GM04503 (cell line): ENCODE measurements around the gene NXPE1.
"Not testable (repeated sequence)": the region's sequence is repeated elsewhere in the genome, so short reads cannot be mapped to it uniquely, and the experiment has no call there.

Source experiments
- DNase-seq: peaks from one replicate; pipeline ENCODE4 v3.0.0-alpha.2; 2012; ENCODE audit warnings: low read depth

The NXPE1 gene

GRCh38 chr11:114559425-114560310, at the start of gene NXPE1:
Gene NXPE1, minus strand, starts transcription at chr11:114559881. Its CDS starts 8,680 bp downstream, at chr11:114551201.
- no peak for DNase-seq

GRCh38 chr11:114609429-114609828, 49.7 kb upstream of the NXPE1 start:
- no peak for DNase-seq

GRCh38 chr11:114608605-114609004, 48.9 kb upstream of the NXPE1 start:
- DNase-seq, result not testable (repeated sequence)

- no peak for DNase-seq
Observed at GRCh38 chr11:114607753-114608459, 48.2 kb upstream of the NXPE1 start.

- not testable (repeated sequence) for DNase-seq
Observed at GRCh38 chr11:114606802-114607075, 47.1 kb upstream of the NXPE1 start.

GRCh38 chr11:114606003-114606801, 46.5 kb upstream of the NXPE1 start:
- DNase-seq, result no peak

- no peak for DNase-seq
Observed at GRCh38 chr11:114605370-114605769, 45.7 kb upstream of the NXPE1 start.

GRCh38 chr11:114604886-114605285, 45.2 kb upstream of the NXPE1 start:
- no peak for DNase-seq

- no peak for DNase-seq
Observed at GRCh38 chr11:114604179-114604813, 44.6 kb upstream of the NXPE1 start.

GRCh38 chr11:114603151-114603550, 43.5 kb upstream of the NXPE1 start:
- DNase-seq, result not testable (repeated sequence)

GRCh38 chr11:114598461-114598860, 38.8 kb upstream of the NXPE1 start:
- no peak for DNase-seq

GRCh38 chr11:114596175-114596919, 36.7 kb upstream of the NXPE1 start:
- no peak for DNase-seq

- no peak for DNase-seq
Observed at GRCh38 chr11:114595571-114595970, 35.9 kb upstream of the NXPE1 start, which contains the start of gene NXPE4. Gene NXPE4, minus strand, starts transcription at chr11:114595786. Its CDS starts 1,027 bp downstream, at chr11:114594759.

GRCh38 chr11:114594703-114595102, 35.0 kb upstream of the NXPE1 start:
- DNase-seq, result no peak

GRCh38 chr11:114587398-114587953, 27.8 kb upstream of the NXPE1 start:
- no peak for DNase-seq

GRCh38 chr11:114586797-114587196, 27.1 kb upstream of the NXPE1 start:
- no peak for DNase-seq

- no peak for DNase-seq
Observed at GRCh38 chr11:114571712-114572111, 12.0 kb upstream of the NXPE1 start.

- no peak for DNase-seq
Observed at GRCh38 chr11:114569801-114570200, 10.1 kb upstream of the NXPE1 start.

- DNase-seq, result no peak
Observed at GRCh38 chr11:114566276-114566675, 6.6 kb upstream of the NXPE1 start.

- DNase-seq, result no peak
Observed at GRCh38 chr11:114564831-114565230, 5.2 kb upstream of the NXPE1 start.

- DNase-seq, result no peak
Observed at GRCh38 chr11:114563077-114563476, 3.4 kb upstream of the NXPE1 start.
